ENCODE data around the gene IL2RA. TPM values are rescaled to one million over a fixed set of nuclear protein-coding genes. Genes with fewer than 3 reads are reported as not detected.

The IL2RA gene
- total RNA-seq, 2 donors from 2014 or later, result not detected

DNA sequence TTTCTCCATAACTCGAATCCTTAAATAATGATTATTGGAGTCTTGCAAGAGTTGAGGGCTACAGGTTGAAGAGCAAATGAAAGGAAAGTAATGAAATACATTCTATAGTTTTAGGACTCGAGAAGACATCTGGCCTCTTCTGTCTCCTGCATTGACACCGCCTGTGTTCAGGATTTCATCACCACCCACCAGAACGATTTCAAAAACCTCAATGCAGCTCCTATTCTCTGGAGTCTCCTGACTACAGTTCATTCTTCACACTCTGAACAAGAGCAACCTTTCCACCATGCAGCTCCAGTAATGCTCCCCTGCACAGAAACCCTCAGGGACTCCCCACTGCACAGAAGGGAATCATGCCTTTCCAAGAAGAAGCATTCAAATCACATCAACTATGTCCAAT is 90.3 kb downstream of the IL2RA start:
- peaks cover 20% of the 10 kb centered on the region for H3K27me3 Mint-ChIP-seq (ENCODE audit: insufficient read depth)
- 87 to 93% methylated on average over 3 to 4 of the region's 4 CpGs for WGBS, 2 experiments (ENCODE audit: insufficient coverage in 1 of 2, insufficient read length in 1 of 2)
- Histone ChIP-seq H3K4me1 (ENCODE audit: control insufficient read depth, insufficient read depth, low read length) (no peaks in the 10 kb centered on the region), H3K4me3 (ENCODE audit: low read length) (no peak overlapping the region), H3K9ac (ENCODE audit: extremely low read depth, low read length, poor library complexity, severe bottlenecking) (no peak overlapping the region), H3K36me3 (ENCODE audit: control insufficient read depth, insufficient read depth, low read length) (no peaks in the 10 kb centered on the region), H3K27me3 (ENCODE audit: control insufficient read depth, insufficient read depth, low read length, poor library complexity, severe bottlenecking) (peaks cover 17% of the 10 kb centered on the region), H3K27ac (ENCODE audit: low read depth, low read length) (no peak overlapping the region), H3K9me3 (ENCODE audit: control insufficient read depth, low read length) (no peaks in the 10 kb centered on the region)
- no peak overlapping the region for H3K4me3 Mint-ChIP-seq
- peaks cover 4% of the 10 kb centered on the region for H3K4me1 Mint-ChIP-seq
- H3K9me3 Mint-ChIP-seq, result no peaks in the 10 kb centered on the region
- H3K27ac Mint-ChIP-seq, result no peak overlapping the region
- no peaks in the 10 kb centered on the region for H3K36me3 Mint-ChIP-seq (ENCODE audit: low read depth)
- DNase-seq, result no peak
- no peak for TF ChIP-seq CTCF (conservative IDR thresholded peaks at IDR 0.05)

DNA sequence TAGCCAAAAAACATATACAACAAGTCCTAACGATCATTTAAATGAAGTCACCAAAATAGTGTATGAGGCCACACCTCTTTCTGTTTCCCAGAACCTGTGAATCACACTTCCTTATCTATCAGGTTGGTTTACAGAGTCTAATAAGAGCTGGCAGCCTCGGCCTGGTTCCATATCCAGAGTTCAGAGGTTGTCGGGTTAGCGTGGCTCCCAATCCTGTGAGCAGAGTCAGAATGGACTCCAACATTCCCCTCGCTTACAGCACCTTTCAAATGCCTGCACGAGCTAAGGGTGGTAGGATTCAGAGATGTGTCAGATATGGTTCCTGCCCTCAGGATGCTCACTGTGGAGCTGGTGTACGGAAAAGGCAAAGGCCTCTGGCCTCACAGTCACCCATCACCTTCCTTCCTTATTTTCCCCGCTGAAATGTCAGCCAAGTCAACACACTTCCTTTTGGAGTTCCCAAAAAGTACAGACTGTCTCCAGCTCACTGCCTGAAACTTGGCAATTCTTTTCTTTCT is 90.8 kb downstream of the IL2RA start:
- DNase-seq, result no peak
- H3K36me3 ChIP-seq (ENCODE audit: control insufficient read depth, insufficient read depth, low read length), result no peaks in the 10 kb centered on the region
- H3K9me3 Mint-ChIP-seq, result no peaks in the 10 kb centered on the region
- no peak overlapping the region for H3K27ac Mint-ChIP-seq
- no peak overlapping the region for H3K4me3 ChIP-seq (ENCODE audit: low read length)
- no peak overlapping the region for H3K4me3 Mint-ChIP-seq
- peaks cover 1% of the 10 kb centered on the region for H3K4me1 Mint-ChIP-seq
- no peak overlapping the region for H3K27ac ChIP-seq (ENCODE audit: low read depth, low read length)
- H3K27me3 ChIP-seq (ENCODE audit: control insufficient read depth, insufficient read depth, low read length, poor library complexity, severe bottlenecking), result peaks cover 12% of the 10 kb centered on the region
- no peak overlapping the region for H3K9ac ChIP-seq (ENCODE audit: extremely low read depth, low read length, poor library complexity, severe bottlenecking)
- 90 to 91% methylated on average over 6 to 8 of the region's 8 CpGs for WGBS, 2 experiments (ENCODE audit: insufficient coverage in 1 of 2, insufficient read length in 1 of 2)
- no peaks in the 10 kb centered on the region for H3K36me3 Mint-ChIP-seq (ENCODE audit: low read depth)
- no peaks in the 10 kb centered on the region for H3K9me3 ChIP-seq (ENCODE audit: control insufficient read depth, low read length)
- peaks cover 15% of the 10 kb centered on the region for H3K27me3 Mint-ChIP-seq (ENCODE audit: insufficient read depth)
- H3K4me1 ChIP-seq (ENCODE audit: control insufficient read depth, insufficient read depth, low read length), result no peaks in the 10 kb centered on the region
- no peak for TF ChIP-seq CTCF (conservative IDR thresholded peaks at IDR 0.05)

DNA sequence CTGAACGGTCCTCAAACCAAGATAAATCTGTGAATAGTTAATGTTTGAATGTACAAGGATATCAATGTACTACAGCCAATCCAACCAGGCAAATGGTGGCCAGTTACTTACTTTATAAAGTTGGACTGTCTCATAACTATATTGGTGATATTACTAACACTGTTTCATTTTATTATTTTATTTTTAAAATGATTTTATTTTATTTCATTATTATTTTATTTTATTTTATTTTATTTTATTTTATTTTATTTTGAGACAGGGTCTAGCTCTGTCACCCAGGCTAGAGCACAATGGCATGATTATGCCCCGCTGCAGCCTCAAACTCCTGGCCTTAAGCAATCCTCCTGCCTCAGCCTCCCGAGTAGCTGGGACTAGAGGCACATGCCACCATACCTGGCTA is 91.6 kb downstream of the IL2RA start:
- no peak for DNase-seq
- Histone ChIP-seq H3K27me3 (ENCODE audit: control insufficient read depth, insufficient read depth, low read length, poor library complexity, severe bottlenecking) (peaks cover 4% of the 10 kb centered on the region), H3K27ac (ENCODE audit: low read depth, low read length) (no peak overlapping the region), H3K4me1 (ENCODE audit: control insufficient read depth, insufficient read depth, low read length) (no peaks in the 10 kb centered on the region), H3K9me3 (ENCODE audit: control insufficient read depth, low read length) (no peaks in the 10 kb centered on the region), H3K4me3 (ENCODE audit: low read length) (no peak overlapping the region), H3K36me3 (ENCODE audit: control insufficient read depth, insufficient read depth, low read length) (no peaks in the 10 kb centered on the region), H3K9ac (ENCODE audit: extremely low read depth, low read length, poor library complexity, severe bottlenecking) (no peak overlapping the region)
- no peak for TF ChIP-seq CTCF (conservative IDR thresholded peaks at IDR 0.05)
- Mint-ChIP-seq H3K27ac (no peak overlapping the region), H3K9me3 (no peaks in the 10 kb centered on the region), H3K4me1 (no peaks in the 10 kb centered on the region), H3K4me3 (no peak overlapping the region), H3K36me3 (ENCODE audit: low read depth) (no peaks in the 10 kb centered on the region), H3K27me3 (ENCODE audit: insufficient read depth) (peaks cover 7% of the 10 kb centered on the region)
- WGBS, 2 experiments (ENCODE audit: insufficient coverage in 1 of 2, insufficient read length in 1 of 2), result 78 to 94% methylated on average over 2 to 3 of the region's 3 CpGs

All from endodermal cell (in vitro differentiated cells).